Adrenal gland (tissue), 12 donors: Measurements from ENCODE around the gene UQCRC1. TPM values are rescaled to one million over a fixed set of nuclear protein-coding genes. Genes with fewer than 3 reads are reported as not detected.
A peak's percentile ranks its signal among the peaks of the same experiment; 100 is the strongest.

Experiments used
- DNase-seq, 7 donors: peaks; one replicate each; pipeline ENCODE4 v3.0.0-alpha.2; 2019 to 2020
- H3K27ac ChIP-seq, 5 donors: fragments of 200-600 bp; sonication (generic) in 4 of 5; 1 replicate in 3 of 5; 2 replicates in 2 of 5; pipeline versions ENCODE4 v1.5.1 to v1.8.0; 2016 to 2020; ENCODE audit warnings: mild to moderate bottlenecking in 1 of 5
- H3K27me3 ChIP-seq: fragments of 200-600 bp; 2 replicates; pipeline ENCODE4 v1.8.0; 2021
- H3K36me3 ChIP-seq, 2 donors: fragments of 200-600 bp; replicated peaks in 1 of 2; 1 replicate in 1 of 2; 2 replicates in 1 of 2; pipeline versions ENCODE4 v1.5.1 to v1.8.0; 2018 to 2022
- H3K4me1 ChIP-seq, 2 donors: fragments of 200-600 bp; replicated peaks in 1 of 2; 1 replicate in 1 of 2; 2 replicates in 1 of 2; pipeline versions ENCODE4 v1.5.1 to v1.8.0; 2018 to 2021
- H3K4me3 ChIP-seq, 4 donors: fragments of 200-600 bp; sonication (generic) in 3 of 4; one replicate each; pipeline ENCODE4 v1.5.1; 2016 to 2018
- H3K9me3 ChIP-seq, 3 donors: fragments of 200-600 bp; sonication (generic) in 1 of 3; replicated peaks in 1 of 3; 1 replicate in 2 of 3; 2 replicates in 1 of 3; pipeline versions ENCODE4 v1.5.1 to v1.8.0; 2016 to 2021
- CTCF ChIP-seq, 6 experiments: fragments of 450-650 bp in 4 of 6; fragments of 200-600 bp in 2 of 6; sonication (generic) in 1 of 6; IDR thresholded peaks; 1 replicate in 5 of 6; 2 replicates in 1 of 6; pipeline versions ENCODE4 v1.5.1 to v1.8.0; 2016 to 2021; ENCODE audit warnings: antibody characterized with exemption in 6 of 6, mild to moderate bottlenecking in 2 of 6, moderate library complexity in 1 of 6
- POLR2A ChIP-seq, 2 donors: fragments of 450-650 bp; IDR thresholded peaks; one replicate each; pipeline ENCODE4 v1.6.1; 2017; ENCODE audit warnings: antibody characterized with exemption in 2 of 2, mild to moderate bottlenecking in 2 of 2, moderate library complexity in 1 of 2
- WGBS, 4 donors: extraction: QIAGEN DNeasy Blood & Tissue Kit in 2 of 4; methylation state at CpG; one replicate each; pipeline versions ENCODE4 v1.1.5 to v1.1.7; 2013 to 2017; 5-methylcytosine and 5-hydroxymethylcytosine counted together
- intact Hi-C, 2 donors: fragments of 100-400 bp; cut with DNase I; formaldehyde crosslinking; loops; one replicate each; pipeline versions ENCODE4 v1.14.1 to v1.15.0; 2022 to 2023
- polyA plus RNA-seq, 3 donors: library from polyadenylated mRNA; stranded (reverse); fragments of 200-250 nt in 2 of 3; fragments of 350-450 nt in 1 of 3; fragmentation: Illumina TruSeq in 1 of 3; extraction: RNeasy Lipid Tissue Mini Kit (QIAGEN cat#74804) in 1 of 3; gene quantifications; one replicate each; pipeline ENCODE4 v1.2.3, GENCODE V29; 2013 to 2014
- total RNA-seq, 9 donors: library from RNA; depleted of rRNA in 4 of 9; stranded (reverse); fragments of >200 nt in 4 of 9; fragments of 120-200 nt in 1 of 9; fragmentation: NEBNext Ultra II Directional in 1 of 9; extraction: Animal tissue kit (Norgen Biotek cat#: 25700) in 1 of 9; gene quantifications; one replicate each; pipeline versions ENCODE4 v1.1.0 to v1.2.4, GENCODE V29; 2013 to 2023
- donor health status: healthy with polysubstance abuse.
- donor health status: Bipolar disorder and iron deficiency.
- donor health status: DM: yes; HTN: yes; CAD: no.
- donor health status: DM: no; HTN: no; CAD: no.
- donor health status: DM: no; HTN: no; CAD: no.
- donor health status: DM: yes; HTN: yes; CAD: no.

The UQCRC1 gene
- total and polyA plus RNA-seq, 12 donors: 201 to 418 (median 292) TPM

DNA sequence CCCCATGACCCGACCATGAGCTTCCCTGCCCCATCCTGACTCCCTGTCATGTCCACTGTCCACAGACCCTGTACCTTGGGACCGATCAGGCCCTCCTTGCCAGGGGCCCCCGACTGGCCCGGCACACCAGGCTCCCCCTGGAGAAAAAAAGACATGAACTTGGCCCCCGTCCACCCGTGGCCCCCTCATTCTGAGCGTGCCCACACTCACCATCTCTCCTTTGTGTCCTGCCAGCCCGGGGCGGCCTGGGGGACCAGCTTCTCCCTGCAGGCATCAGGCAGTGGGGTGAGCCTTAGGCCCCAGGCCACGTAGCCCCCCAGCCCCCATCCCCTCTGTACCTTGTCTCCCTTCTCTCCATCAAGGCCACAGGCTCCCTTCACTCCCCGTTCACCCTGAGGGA is 41.9 kb downstream of the UQCRC1 start:
- Histone ChIP-seq H3K27me3 (no peaks in the 10 kb centered on the region), H3K27ac (no peak overlapping the region), H3K4me1 (peaks cover 0 to 3% of the 10 kb centered on the region in 2 donors), H3K36me3 (no peaks in the 10 kb centered on the region), H3K4me3 (no peak overlapping the region), H3K9me3 (no peaks in the 10 kb centered on the region)
- 89 to 95% (median 90%) methylated on average over 11 of the region's 11 CpGs for WGBS, 4 donors
- no peak for DNase-seq
- intact Hi-C loops: no loop called here
- no peak for TF ChIP-seq CTCF (IDR thresholded peaks at IDR 0.05)
- TF ChIP-seq POLR2A (IDR thresholded peaks at IDR 0.05): no peak

DNA sequence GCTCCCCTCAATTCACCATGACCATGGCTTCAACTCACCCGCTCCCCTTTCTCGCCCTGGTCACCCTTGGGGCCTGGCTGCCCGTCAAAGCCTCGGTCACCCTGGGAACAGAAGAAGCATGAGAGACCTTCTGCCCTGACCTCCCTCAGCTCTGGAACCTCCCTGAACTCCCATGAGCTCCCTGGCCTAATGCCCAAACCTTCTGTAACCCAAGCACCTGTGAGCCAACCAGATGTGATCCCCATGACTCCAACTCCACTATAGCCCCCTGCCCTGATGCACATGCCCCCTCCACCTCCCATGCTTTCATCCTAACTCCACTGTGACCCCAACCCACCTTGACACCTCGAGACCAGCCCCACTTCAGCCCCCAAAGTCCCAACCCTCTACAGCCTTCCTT is 42.4 kb downstream of the UQCRC1 start:
- Histone ChIP-seq H3K4me1 (peaks cover 0 to 3% of the 10 kb centered on the region in 2 donors), H3K9me3 (no peaks in the 10 kb centered on the region), H3K4me3 (no peak overlapping the region), H3K36me3 (no peaks in the 10 kb centered on the region), H3K27ac (no peak overlapping the region), H3K27me3 (no peaks in the 10 kb centered on the region)
- DNase-seq: no peak
- TF ChIP-seq CTCF (IDR thresholded peaks at IDR 0.05) (no peak), POLR2A (IDR thresholded peaks at IDR 0.05) (no peak)
- 82 to 94% (median 91%) methylated on average over 1 to 5 of the region's 5 CpGs for WGBS, 4 donors
- intact Hi-C loops: no loop called here

GRCh38 chr3:48566401-48566760 is 43.1 kb downstream of the UQCRC1 start:
- WGBS, 4 donors: 89 to 98% (median 90%) methylated on average over 4 to 9 of the region's 9 CpGs
- peaks cover 0 to 3% of the 10 kb centered on the region in 2 donors for H3K4me1 ChIP-seq

GRCh38 chr3:48565591-48566400 is 43.6 kb downstream of the UQCRC1 start:
- no peak overlapping the region for H3K27ac ChIP-seq
- H3K27me3 ChIP-seq: no peaks in the 10 kb centered on the region
- intact Hi-C loops: no loop called here
- no peak for TF ChIP-seq CTCF (IDR thresholded peaks at IDR 0.05)
- no peak for TF ChIP-seq POLR2A (IDR thresholded peaks at IDR 0.05)
- 53 to 71% (median 65%) methylated on average over 4 to 7 of the region's 7 CpGs for WGBS, 4 donors
- H3K9me3 ChIP-seq: no peaks in the 10 kb centered on the region
- DNase-seq: peak in 2 of 7 donors; percentile 22 to 42
- no peaks in the 10 kb centered on the region for H3K36me3 ChIP-seq
- H3K4me1 ChIP-seq: peaks cover under 1 to 7% of the 10 kb centered on the region in 2 donors
- no peak overlapping the region for H3K4me3 ChIP-seq

More at GRCh38 chr3:48566401-48566760, 43.1 kb downstream of the UQCRC1 start:
- intact Hi-C loops: no loop called here
- Histone ChIP-seq H3K27me3 (no peaks in the 10 kb centered on the region), H3K9me3 (no peaks in the 10 kb centered on the region), H3K36me3 (no peaks in the 10 kb centered on the region), H3K27ac (no peak overlapping the region), H3K4me3 (no peak overlapping the region)
- TF ChIP-seq POLR2A (IDR thresholded peaks at IDR 0.05) (no peak), CTCF (IDR thresholded peaks at IDR 0.05) (no peak)
- DNase-seq: no peak
